Stimulated activated CD4-positive, alpha-beta T cell treated with anti-CD3 and anti-CD28 coated beads, Interleukin-1b, Interleukin-23, amount 100 ng/mL, for 48 hours (primary cell): ENCODE results near the gene AIF1.
A peak's percentile ranks its signal among the peaks of the same experiment; 100 is the strongest.
"Not testable (repeated sequence)": the region's sequence is repeated elsewhere in the genome, so short reads cannot be mapped to it uniquely, and the experiment has no call there.

Source experiments
- DNase-seq: peaks from one replicate; pipeline ENCODE4 v3.0.0-alpha.2; 2020

Gene AIF1

GRCh38 chr6:31580807-31581433 is 34.1 kb upstream of the AIF1 start:
- DNase-seq = peak; percentile 86

- DNase-seq = no peak
Observed at GRCh38 chr6:31581434-31582229, 33.4 kb upstream of the AIF1 start.

- peak; percentile 30 for DNase-seq
Observed at GRCh38 chr6:31582230-31582643, 32.8 kb upstream of the AIF1 start, which contains the start of gene LTB. Gene LTB, minus strand, starts transcription at chr6:31582424. Its CDS starts 7 bp downstream, at chr6:31582417.

GRCh38 chr6:31585491-31585890 is 29.5 kb upstream of the AIF1 start:
- peak; percentile 65 for DNase-seq

- no peak for DNase-seq
Observed at GRCh38 chr6:31586008-31586407, 29.0 kb upstream of the AIF1 start, which contains the start of gene LST1. Gene LST1, plus strand, starts transcription at chr6:31586277. Its CDS starts 1,023 bp downstream, at chr6:31587300.

GRCh38 chr6:31586599-31587281 is 28.3 kb upstream of the AIF1 start:
- no peak for DNase-seq

- DNase-seq = no peak
Observed at GRCh38 chr6:31587791-31588777, 26.9 kb upstream of the AIF1 start.

- no peak for DNase-seq
Observed at GRCh38 chr6:31588871-31589650, 26.0 kb upstream of the AIF1 start.

GRCh38 chr6:31590691-31591090 is 24.3 kb upstream of the AIF1 start:
- DNase-seq = not testable (repeated sequence)

- DNase-seq = no peak
Observed at GRCh38 chr6:31592396-31592771, 22.6 kb upstream of the AIF1 start.

GRCh38 chr6:31597006-31597405 is 18.0 kb upstream of the AIF1 start:
- DNase-seq = peak; percentile 49

- no peak for DNase-seq
Observed at GRCh38 chr6:31607317-31607716, 7.7 kb upstream of the AIF1 start.

GRCh38 chr6:31609519-31610406 is 5.3 kb upstream of the AIF1 start:
- no peak for DNase-seq

GRCh38 chr6:31610968-31611367 is 4.1 kb upstream of the AIF1 start:
- DNase-seq = no peak

GRCh38 chr6:31614075-31614619 is 887 bp upstream of the AIF1 start:
- no peak for DNase-seq

GRCh38 chr6:31615748-31616147 is 714 bp downstream of the AIF1 start:
- DNase-seq = peak; percentile 22

- DNase-seq = no peak
Observed at GRCh38 chr6:31617010-31617409, 2.0 kb downstream of the AIF1 start.

- DNase-seq = peak; percentile 98
Observed at GRCh38 chr6:31619805-31620585, 5.0 kb downstream of the AIF1 start.

- DNase-seq = peak; percentile 97
Observed at GRCh38 chr6:31620586-31621319, 5.7 kb downstream of the AIF1 start, which contains the start of gene PRRC2A. Gene PRRC2A, plus strand, starts transcription at chr6:31620715. Its CDS starts 2,075 bp downstream, at chr6:31622790.
